A549 (cell line): ENCODE measurements around the gene SORT1. TPM values are rescaled to one million over a fixed set of nuclear protein-coding genes. Genes with fewer than 3 reads are reported as not detected.

Experiments
- ATAC-seq, 2 experiments: fragments of 200-7000 bp in 1 of 2; fragments of >200 bp in 1 of 2; cut with Nextera tagmentation in 1 of 2; cut with Tn5 transposase in 1 of 2; 3 replicates each; pipeline versions ENCODE4 v1.8.0 to v1.9.1; 2018 to 2020; ENCODE audit warnings: mild to moderate bottlenecking in 1 of 2, moderate library complexity in 1 of 2
- CTCF ChIA-PET: fragments of 300-600 bp; sonication (Branson Sonifier 250); formaldehyde crosslinking; extraction: SDS; loops from one replicate; lab custom pipeline; 2021; ENCODE audit warnings: antibody characterized with exemption, inconsistent platforms; lab: Yijun Ruan, JAX
- POLR2A ChIA-PET: fragments of 350-600 bp; formaldehyde crosslinking; extraction: SDS; loops from one replicate; lab custom pipeline; 2021; ENCODE audit warnings: antibody characterized with exemption, inconsistent platforms; lab: Yijun Ruan, JAX
- DNase-seq, 2 experiments: peaks; one replicate each; pipeline versions ENCODE4 v3.0.0 to v3.0.0-alpha.2; 2011 to 2016; ENCODE audit warnings: low read depth in 1 of 2, low spot score in 1 of 2
- FAIRE-seq: peaks from 2 replicates; lab custom pipeline; 2011; peaks lifted over from hg19 to GRCh38; lab: Jason Lieb, UNC
- H3K27ac ChIP-seq, 2 experiments: fragments of >200 bp; sonication (Bioruptor Twin); formaldehyde crosslinking; 3 replicates each; pipeline ENCODE4 v1.5.1; 2016 to 2017
- H3K4me1 ChIP-seq: fragments of >200 bp; sonication (Bioruptor Twin); formaldehyde crosslinking; 3 replicates; pipeline ENCODE4 v1.6.1; 2016
- H3K4me2 ChIP-seq: fragments of >200 bp; sonication (Bioruptor Twin); formaldehyde crosslinking; 3 replicates; pipeline ENCODE4 v1.6.1; 2016
- H3K4me3 ChIP-seq: fragments of >200 bp; sonication (Bioruptor Twin); formaldehyde crosslinking; 3 replicates; pipeline ENCODE4 v1.5.1; 2016
- H3K9me3 ChIP-seq: fragments of >200 bp; sonication (Bioruptor Twin); formaldehyde crosslinking; 3 replicates; pipeline ENCODE4 v1.6.1; 2016
- BHLHE40 ChIP-seq: IDR thresholded peaks from 2 replicates; pipeline ENCODE4 v1.6.1; 2012; ENCODE audit warnings: low read depth, low read length, inconsistent platforms
- CEBPB ChIP-seq, 2 experiments: fragments of >200 bp in 1 of 2; sonication (Bioruptor Twin) in 1 of 2; formaldehyde crosslinking in 1 of 2; IDR thresholded peaks; 2 replicates each; pipeline ENCODE4 v1.6.1; 2012 to 2016
- CTCF ChIP-seq: fragments of >200 bp; sonication (Bioruptor Twin); formaldehyde crosslinking; IDR thresholded peaks from 3 replicates; pipeline ENCODE4 v1.5.1; 2016
- EHF ChIP-seq: fragments of 250-450 bp; sonication (Bioruptor Pico); IDR thresholded peaks from 2 replicates; pipeline ENCODE4 v1.5.0; 2020; ENCODE audit warnings: mild to moderate bottlenecking
- EHMT2 ChIP-seq: fragments of 200-600 bp; sonication (generic); IDR thresholded peaks from 2 replicates; pipeline ENCODE4 v1.6.1; 2016; ENCODE audit warnings: antibody characterized with exemption, low read depth, mild to moderate bottlenecking, moderate library complexity
- ELK1 ChIP-seq: fragments of 150-350 bp; IDR thresholded peaks from 2 replicates; pipeline ENCODE4 v1.6.1; 2014; ENCODE audit warnings: low read depth, mild to moderate bottlenecking, low read length
- FOSB ChIP-seq: fragments of 250-450 bp; sonication (Bioruptor Pico); IDR thresholded peaks from 2 replicates; pipeline ENCODE4 v1.5.0; 2020; ENCODE audit warnings: mild to moderate bottlenecking, moderate library complexity
- GATA3 ChIP-seq: IDR thresholded peaks from 2 replicates; pipeline ENCODE4 v1.6.1; 2012; ENCODE audit warnings: borderline replicate concordance
- HOXA7 ChIP-seq: fragments of 250-450 bp; sonication (Bioruptor Pico); IDR thresholded peaks from 2 replicates; pipeline ENCODE4 v1.5.0; 2020; ENCODE audit warnings: mild to moderate bottlenecking, moderate library complexity
- KDM1A ChIP-seq: fragments of 200-600 bp; sonication (generic); IDR thresholded peaks from 2 replicates; pipeline ENCODE4 v1.6.1; 2016; ENCODE audit warnings: low read depth, mild to moderate bottlenecking
- KDM5A ChIP-seq: fragments of 200-600 bp; sonication (generic); IDR thresholded peaks from 2 replicates; pipeline ENCODE4 v1.6.1; 2016; ENCODE audit warnings: antibody characterized with exemption, mild to moderate bottlenecking
- MYC ChIP-seq: IDR thresholded peaks from 2 replicates; pipeline ENCODE4 v1.6.1; 2012; ENCODE audit warnings: mild to moderate bottlenecking, inconsistent platforms, low read length, improper control_type of control experiment, borderline replicate concordance
- NPAS2 ChIP-seq: fragments of 250-450 bp; sonication (Bioruptor Pico); IDR thresholded peaks from 2 replicates; pipeline ENCODE4 v1.8.0; 2022; ENCODE audit warnings: mild to moderate bottlenecking, moderate library complexity, borderline replicate concordance
- PBX3 ChIP-seq: IDR thresholded peaks from 2 replicates; pipeline ENCODE4 v1.6.1; 2012
- POLR2A ChIP-seq: IDR thresholded peaks from 2 replicates; pipeline ENCODE4 v1.6.1; 2012; ENCODE audit warnings: mild to moderate bottlenecking, low read length
- RCOR1 ChIP-seq: fragments of 150-350 bp; IDR thresholded peaks from 2 replicates; pipeline ENCODE4 v1.6.1; 2014; ENCODE audit warnings: antibody characterized with exemption, low read length, low read depth
- REST ChIP-seq: fragments of 200-600 bp; sonication (generic); IDR thresholded peaks from 2 replicates; pipeline ENCODE4 v1.6.1; 2016; ENCODE audit warnings: antibody characterized with exemption, mild to moderate bottlenecking, moderate library complexity
- SREBF2 ChIP-seq: fragments of 450-650 bp; IDR thresholded peaks from 2 replicates; pipeline ENCODE4 v1.6.1; 2014; ENCODE audit warnings: mild to moderate bottlenecking, moderate library complexity
- USF2 ChIP-seq: fragments of 450-650 bp; IDR thresholded peaks from 2 replicates; pipeline ENCODE4 v1.6.1; 2014; ENCODE audit warnings: antibody characterized with exemption
- ZC3H11A ChIP-seq: fragments of 450-650 bp; IDR thresholded peaks from 2 replicates; pipeline ENCODE4 v1.6.1; 2014; ENCODE audit warnings: antibody characterized with exemption, mild to moderate bottlenecking
- ZSCAN20 ChIP-seq: fragments of 250-450 bp; sonication (Bioruptor Pico); IDR thresholded peaks from 2 replicates; pipeline ENCODE4 v1.8.0; 2022; ENCODE audit warnings: mild to moderate bottlenecking, moderate library complexity
- WGBS: methylation state at CpG from one replicate; pipeline ENCODE4 v1.1.6; 2017; ENCODE audit errors: missing lambda C conversion rate; 5-methylcytosine and 5-hydroxymethylcytosine counted together
- polyA plus RNA-seq, 4 experiments: library from polyadenylated mRNA; depleted of rRNA in 3 of 4; stranded (reverse); fragments of >200 nt; fragmentation: RNase III in 1 of 4; extraction: RNeasy Plus Mini Kit Qiagen cat#74134 plus additional on column Dnase treatment in 1 of 4; gene quantifications; 2 replicates in 3 of 4; 3 replicates in 1 of 4; pipeline ENCODE4 v1.2.3, GENCODE V29; 2011 to 2017

SORT1 gene
- polyA plus RNA-seq, 2 of the 4 experiments (the other 2 are of a cell fraction) = 6.0 to 14.7 TPM

- DNase-seq (no peak), FAIRE-seq (no peak), ATAC-seq (no peak)
- H3K27ac ChIP-seq = no peak overlapping the region
- WGBS = 72% methylated on average over 1 of the region's 1 CpG
- no peaks in the 10 kb centered on the region for H3K9me3 ChIP-seq
- POLR2A ChIA-PET = no interaction called here
- CTCF ChIA-PET = interaction anchor here (0.8 to 1.7 kb wide), 3 partner anchors 10 to 23 kb away, joined by 3 to 5 read pairs (median 3); no protein-coding TSS in a partner anchor
- peaks cover 2% of the 10 kb centered on the region; the same call in 1 of the 3 replicates for H3K4me1 ChIP-seq
- H3K4me2 ChIP-seq = no peak overlapping the region
- no peak for TF ChIP-seq CEBPB (IDR thresholded peaks at IDR 0.05)
- TF ChIP-seq HOXA7 = no peak
- TF ChIP-seq GATA3 = no peak
- no peak for TF ChIP-seq POLR2A
- no peak for TF ChIP-seq BHLHE40
- TF ChIP-seq NPAS2 (CRISPR knock-in tag) = no peak
- TF ChIP-seq ZC3H11A = no peak
- no peak for TF ChIP-seq ZSCAN20 (CRISPR knock-in tag)
- no peak for TF ChIP-seq PBX3
- no peak for TF ChIP-seq RCOR1
- H3K4me3 ChIP-seq = no peak overlapping the region
Observed at GRCh38 chr1:109356505-109356904, 41.2 kb downstream of the SORT1 start.

- ATAC-seq (no peak), FAIRE-seq (no peak), DNase-seq (no peak)
- Histone ChIP-seq H3K4me3 (no peak overlapping the region), H3K4me2 (no peak overlapping the region), H3K27ac (no peak overlapping the region), H3K4me1 (no peaks in the 10 kb centered on the region), H3K9me3 (no peaks in the 10 kb centered on the region)
- ChIA-PET CTCF (interaction anchor here (0.9 to 1.7 kb wide), 3 partner anchors 24 to 77 kb away, joined by 3 to 5 read pairs (median 3); no protein-coding TSS in a partner anchor), POLR2A (no interaction called here)
- TF ChIP-seq KDM5A = no peak
- TF ChIP-seq FOSB = no peak
- TF ChIP-seq ELK1 = no peak
- no peak for TF ChIP-seq EHMT2
- TF ChIP-seq MYC = no peak
- no peak for TF ChIP-seq HOXA7
- TF ChIP-seq CTCF = no peak
- TF ChIP-seq EHF (CRISPR knock-in tag) = no peak
- TF ChIP-seq SREBF2 = no peak
- TF ChIP-seq REST = no peak
- TF ChIP-seq USF2 = no peak
- no peak for TF ChIP-seq KDM1A
- 98% methylated on average over 3 of the region's 3 CpGs for WGBS
Observed at GRCh38 chr1:109354929-109355328, 42.8 kb downstream of the SORT1 start.
